HL-60 (cell line): ENCODE measurements around the gene FLT3LG.

Source experiments
- CTCF ChIP-seq: IDR thresholded peaks from one replicate; pipeline ENCODE4 v1.5.1; 2011; ENCODE audit warnings: low read length, control low read depth, inconsistent platforms; ENCODE audit not compliant: insufficient read depth
- GABPA ChIP-seq: IDR thresholded peaks from 2 replicates; pipeline ENCODE4 v1.6.1; 2012; ENCODE audit warnings: low read depth
- POLR2AphosphoS5 ChIP-seq: IDR thresholded peaks from 2 replicates; pipeline ENCODE4 v1.6.1; 2012; ENCODE audit warnings: low read depth
- REST ChIP-seq: IDR thresholded peaks from 2 replicates; pipeline ENCODE4 v1.6.1; 2012; ENCODE audit warnings: low read depth; ENCODE audit not compliant: insufficient replicate concordance

DNA sequence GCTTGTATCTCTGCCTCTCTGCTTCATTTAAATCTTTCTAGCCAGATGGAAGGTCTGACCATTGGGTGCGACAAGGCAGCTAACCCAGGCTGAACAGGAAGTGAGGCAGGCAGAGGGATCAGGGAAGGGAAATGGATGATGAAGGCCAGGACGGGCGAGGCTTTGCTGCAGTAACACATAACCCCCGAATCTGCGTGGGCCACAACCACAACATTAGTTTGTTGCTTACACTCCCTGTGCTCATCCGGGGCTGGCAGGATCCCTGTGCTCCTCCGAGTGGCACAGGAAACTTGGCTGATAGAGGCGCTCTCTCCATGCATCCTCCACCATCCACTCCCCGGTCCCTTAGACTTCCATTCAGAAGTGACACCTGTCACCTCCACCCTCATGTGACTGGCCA, 1.1 kb upstream of the FLT3LG start:
- TF ChIP-seq REST (no peak), CTCF (no peak), POLR2AphosphoS5 (no peak), GABPA (no peak)
